ENCODE measurements around the gene ITGA3. TPM values are rescaled to one million over a fixed set of nuclear protein-coding genes. Genes with fewer than 3 reads are reported as not detected.

The ITGA3 gene
- total and polyA plus RNA-seq, 12 donors: 12.5 to 44.2 (median 23.1) TPM

- H3K9me3 ChIP-seq: peaks cover 0 to 4% (median 0%) of the 10 kb centered on the region in 11 donors
- no peaks in the 10 kb centered on the region for H3K27me3 ChIP-seq
- no peak overlapping the region for H3K4me3 ChIP-seq
- H3K4me1 ChIP-seq: peaks cover 0 to 5% (median 0%) of the 10 kb centered on the region in 9 donors
- intact Hi-C loops (cut with DNase I): no loop called here
- ATAC-seq: no peak
- no peak overlapping the region for H3K27ac ChIP-seq
- peaks cover 0 to 96% (median 50%) of the 10 kb centered on the region in 9 donors for H3K36me3 ChIP-seq
- 96% methylated on average over 6 of the region's 6 CpGs for WGBS, 2 donors
- TF ChIP-seq CTCF (IDR thresholded peaks at IDR 0.05): no peak
- DNase-seq: no peak
These were observed 18.3 kb downstream of the ITGA3 start for GRCh38 chr17:50074227-50074626.

- 93 to 94% methylated on average over 16 of the region's 16 CpGs for WGBS, 2 donors
- Histone ChIP-seq H3K27me3 (no peaks in the 10 kb centered on the region), H3K36me3 (peaks cover 0 to 94% (median 42%) of the 10 kb centered on the region in 9 donors), H3K27ac (no peak overlapping the region), H3K9me3 (peaks cover 0 to 4% (median 0%) of the 10 kb centered on the region in 11 donors), H3K4me1 (peaks cover 0 to 13% (median 0%) of the 10 kb centered on the region in 9 donors), H3K4me3 (no peak overlapping the region)
- ATAC-seq (no peak), DNase-seq (no peak)
- intact Hi-C loops (cut with DNase I): no loop called here
- no peak for TF ChIP-seq CTCF (IDR thresholded peaks at IDR 0.05)
These were observed 19.6 kb downstream of the ITGA3 start for GRCh38 chr17:50075446-50076032.

- H3K27me3 ChIP-seq: no peaks in the 10 kb centered on the region
- TF ChIP-seq CTCF (IDR thresholded peaks at IDR 0.05): no peak
- peaks cover 0 to 17% (median 3%) of the 10 kb centered on the region in 9 donors for H3K4me1 ChIP-seq
- DNase-seq (no peak), ATAC-seq (no peak)
- H3K36me3 ChIP-seq: peaks cover 0 to 94% (median 38%) of the 10 kb centered on the region in 9 donors
- no peak overlapping the region for H3K27ac ChIP-seq
- no peak overlapping the region for H3K4me3 ChIP-seq
- peaks cover 0 to 4% (median 0%) of the 10 kb centered on the region in 11 donors for H3K9me3 ChIP-seq
- intact Hi-C loops (cut with DNase I): no loop called here
- WGBS, 2 donors: 94 to 95% methylated on average over 16 of the region's 16 CpGs
These were observed 20.3 kb downstream of the ITGA3 start for GRCh38 chr17:50076221-50076590.

DNA sequence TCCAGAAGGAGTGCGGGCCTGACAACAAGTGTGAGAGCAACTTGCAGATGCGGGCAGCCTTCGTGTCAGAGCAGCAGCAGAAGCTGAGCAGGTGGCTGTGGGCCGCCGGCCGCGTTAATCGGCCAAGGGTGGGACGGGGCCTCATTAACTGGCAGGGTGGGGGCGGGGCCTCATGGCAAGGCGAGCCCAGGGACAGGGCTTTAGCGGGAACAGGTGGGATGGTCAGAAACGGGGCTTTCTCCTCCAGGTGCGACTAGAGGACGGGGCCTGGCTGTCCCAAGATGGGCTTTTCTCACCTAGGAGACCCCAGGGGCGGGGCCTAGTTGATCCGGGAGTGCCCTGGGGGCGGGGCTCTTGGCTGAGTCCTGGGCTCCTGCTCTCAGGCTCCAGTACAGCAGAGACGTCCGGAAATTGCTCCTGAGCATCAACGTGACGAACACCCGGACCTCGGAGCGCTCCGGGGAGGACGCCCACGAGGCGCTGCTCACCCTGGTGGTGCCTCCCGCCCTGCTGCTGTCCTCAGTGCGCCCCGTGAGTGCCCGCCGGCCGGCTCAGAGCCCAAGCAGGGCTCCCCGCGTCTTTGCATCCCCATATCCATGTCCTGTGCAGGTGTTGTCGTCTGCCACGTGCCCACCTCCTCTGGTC is 20.8 kb downstream of the ITGA3 start:
- H3K9me3 ChIP-seq: no peaks in the 10 kb centered on the region
- TF ChIP-seq CTCF (IDR thresholded peaks at IDR 0.05): no peak
- H3K27ac ChIP-seq: no peak overlapping the region
- peaks cover 0 to 18% (median 3%) of the 10 kb centered on the region in 9 donors for H3K4me1 ChIP-seq
- no peaks in the 10 kb centered on the region for H3K27me3 ChIP-seq
- intact Hi-C loops (cut with DNase I): no loop called here
- H3K36me3 ChIP-seq: peaks cover 0 to 94% (median 40%) of the 10 kb centered on the region in 9 donors
- no peak for ATAC-seq
- no peak for DNase-seq
- 75 to 80% methylated on average over 39 of the region's 39 CpGs for WGBS, 2 donors
- H3K4me3 ChIP-seq: no peak overlapping the region

Measured in heart right ventricle (tissue), 16 donors.